WI38 (cell line): ENCODE measurements around the gene BLOC1S1.

ENCODE experiments used
- H3K4me3 ChIP-seq: 2 replicates; pipeline ENCODE4 v1.5.1; 2011; ENCODE audit warnings: low read depth, mild to moderate bottlenecking, control low read depth, low read length
- CTCF ChIP-seq: IDR thresholded peaks from 2 replicates; pipeline ENCODE4 v1.5.1; 2012; ENCODE audit warnings: low read depth, mild to moderate bottlenecking, control low read depth, low read length

The BLOC1S1 gene

GRCh38 chr12:55734595-55734994 is 18.7 kb downstream of the BLOC1S1 start:
- H3K4me3 ChIP-seq, result no peak overlapping the region
- no peak for TF ChIP-seq CTCF

- no peak for TF ChIP-seq CTCF
- no peak overlapping the region for H3K4me3 ChIP-seq
These were observed 20.2 kb downstream of the BLOC1S1 start for GRCh38 chr12:55736076-55736475.

- peak; percentile 89 for TF ChIP-seq CTCF
- no peak overlapping the region for H3K4me3 ChIP-seq
These were observed 21.1 kb downstream of the BLOC1S1 start for GRCh38 chr12:55736780-55737580.

- no peak for TF ChIP-seq CTCF
- H3K4me3 ChIP-seq, result peak overlapping the region; percentile 74
These were observed 21.8 kb downstream of the BLOC1S1 start for GRCh38 chr12:55737581-55738122.

GRCh38 chr12:55738123-55739024 is 22.5 kb downstream of the BLOC1S1 start:
- peak overlapping the region; percentile 74 for H3K4me3 ChIP-seq
- peak; percentile 41; the same call in 1 of the 2 replicates for TF ChIP-seq CTCF

GRCh38 chr12:55739025-55739378 is 23.2 kb downstream of the BLOC1S1 start:
- no peak for TF ChIP-seq CTCF
- H3K4me3 ChIP-seq, result peak overlapping the region; percentile 74
